Calu3 (cell line): ENCODE results near the gene ASTN2. TPM values are rescaled to one million over a fixed set of nuclear protein-coding genes. Genes with fewer than 3 reads are reported as not detected.

Experiments
- BruUV-seq: library from RNA; stranded (reverse); fragments of 400-500 nt; replicated peaks from 2 replicates; lab custom pipeline; 2021; lab: Mats Ljungman, UMichigan
- CTCF ChIA-PET: fragments of 300-600 bp; sonication (Branson Sonifier 250); formaldehyde crosslinking; loops from one replicate; lab custom pipeline; 2022; ENCODE audit warnings: antibody characterized with exemption; lab: Charles Lee
- DNase-seq: peaks from one replicate; pipeline ENCODE4 v3.0.0; 2022
- H3K27ac Mint-ChIP-seq: one replicate; pipeline ENCODE4 v1.8.0; 2022; ENCODE audit warnings: mixed read lengths; ENCODE audit not compliant: unreplicated experiment
- H3K27me3 Mint-ChIP-seq: one replicate; pipeline ENCODE4 v1.8.0; 2022; ENCODE audit warnings: mixed read lengths; ENCODE audit not compliant: unreplicated experiment
- H3K36me3 Mint-ChIP-seq: one replicate; pipeline ENCODE4 v1.8.0; 2022; ENCODE audit warnings: mild to moderate bottlenecking, moderate library complexity, mixed read lengths; ENCODE audit not compliant: insufficient read depth, unreplicated experiment
- H3K4me1 Mint-ChIP-seq: one replicate; pipeline ENCODE4 v1.8.0; 2022; ENCODE audit warnings: mild to moderate bottlenecking, low read depth, mixed read lengths; ENCODE audit not compliant: unreplicated experiment
- H3K4me3 Mint-ChIP-seq: one replicate; pipeline ENCODE4 v1.8.0; 2022; ENCODE audit warnings: mild to moderate bottlenecking, low read depth, moderate library complexity, mixed read lengths; ENCODE audit not compliant: unreplicated experiment
- H3K9me3 Mint-ChIP-seq: one replicate; pipeline ENCODE4 v1.8.0; 2022; ENCODE audit warnings: low read depth, mixed read lengths; ENCODE audit not compliant: unreplicated experiment
- intact Hi-C: fragments of 100-400 bp; cut with micrococcal nuclease; formaldehyde crosslinking; loops from one replicate; pipeline ENCODE4 v1.10.0; 2022; ENCODE audit not compliant: unreplicated experiment
- total RNA-seq: library from RNA; stranded (reverse); gene quantifications from 2 replicates; pipeline ENCODE4 v1.2.3, GENCODE V29; 2022
- TF ChIP-seq, protein P1 (sequence below): fragments of 200-600 bp; IDR thresholded peaks from one replicate; pipeline ENCODE4 v1.8.0; 2022; ENCODE audit warnings: antibody characterized with exemption; ENCODE audit not compliant: unreplicated experiment

The ASTN2 gene
- total RNA-seq, 1 experiment from 2014 or later = 1.7 TPM

DNA sequence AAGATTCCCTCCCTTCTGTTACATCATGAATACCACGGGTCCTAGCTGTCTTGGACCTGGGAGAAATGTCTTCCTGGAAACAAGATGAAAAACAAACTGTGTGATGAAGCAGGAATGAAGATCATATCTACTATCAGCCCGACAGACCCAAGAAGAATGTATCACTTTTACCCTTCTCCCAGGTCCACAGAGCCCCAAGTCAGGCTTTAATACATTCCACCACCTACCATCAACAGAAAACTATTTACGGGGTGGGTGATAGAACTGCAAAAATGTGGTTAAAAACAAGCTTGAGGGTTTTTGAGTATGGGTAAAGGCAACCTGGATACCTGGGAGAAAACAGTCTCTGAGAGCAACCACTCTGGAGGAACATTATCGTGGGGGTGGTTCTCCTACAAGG lies 400.8 kb downstream of the ASTN2 start:
- Mint-ChIP-seq H3K36me3 (no peaks in the 10 kb centered on the region), H3K4me1 (no peaks in the 10 kb centered on the region), H3K9me3 (peaks cover 12% of the 10 kb centered on the region), H3K4me3 (no peak overlapping the region), H3K27ac (no peak overlapping the region), H3K27me3 (no peaks in the 10 kb centered on the region)
- BruUV-seq = no TSS peak
- no peak for DNase-seq
- CTCF ChIA-PET = interaction anchor here (1.3 kb wide), 1 partner anchor 9 kb away, joined by 3 read pairs; no protein-coding TSS in a partner anchor
- intact Hi-C loops = no loop called here
- TF ChIP-seq, protein P1, sequence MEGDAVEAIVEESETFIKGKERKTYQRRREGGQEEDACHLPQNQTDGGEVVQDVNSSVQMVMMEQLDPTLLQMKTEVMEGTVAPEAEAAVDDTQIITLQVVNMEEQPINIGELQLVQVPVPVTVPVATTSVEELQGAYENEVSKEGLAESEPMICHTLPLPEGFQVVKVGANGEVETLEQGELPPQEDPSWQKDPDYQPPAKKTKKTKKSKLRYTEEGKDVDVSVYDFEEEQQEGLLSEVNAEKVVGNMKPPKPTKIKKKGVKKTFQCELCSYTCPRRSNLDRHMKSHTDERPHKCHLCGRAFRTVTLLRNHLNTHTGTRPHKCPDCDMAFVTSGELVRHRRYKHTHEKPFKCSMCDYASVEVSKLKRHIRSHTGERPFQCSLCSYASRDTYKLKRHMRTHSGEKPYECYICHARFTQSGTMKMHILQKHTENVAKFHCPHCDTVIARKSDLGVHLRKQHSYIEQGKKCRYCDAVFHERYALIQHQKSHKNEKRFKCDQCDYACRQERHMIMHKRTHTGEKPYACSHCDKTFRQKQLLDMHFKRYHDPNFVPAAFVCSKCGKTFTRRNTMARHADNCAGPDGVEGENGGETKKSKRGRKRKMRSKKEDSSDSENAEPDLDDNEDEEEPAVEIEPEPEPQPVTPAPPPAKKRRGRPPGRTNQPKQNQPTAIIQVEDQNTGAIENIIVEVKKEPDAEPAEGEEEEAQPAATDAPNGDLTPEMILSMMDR = no peak

GRCh38 chr9:117013440-117013995 lies 401.3 kb downstream of the ASTN2 start:
- CTCF ChIA-PET = no interaction called here
- no peak for DNase-seq
- no peaks in the 10 kb centered on the region for H3K4me1 Mint-ChIP-seq
- intact Hi-C loops = no loop called here
- no peaks in the 10 kb centered on the region for H3K27me3 Mint-ChIP-seq
- H3K36me3 Mint-ChIP-seq = no peaks in the 10 kb centered on the region
- no peak overlapping the region for H3K27ac Mint-ChIP-seq
- peaks cover 12% of the 10 kb centered on the region for H3K9me3 Mint-ChIP-seq
- no TSS peak for BruUV-seq
- H3K4me3 Mint-ChIP-seq = no peak overlapping the region
- TF ChIP-seq, protein P1 = no peak

DNA sequence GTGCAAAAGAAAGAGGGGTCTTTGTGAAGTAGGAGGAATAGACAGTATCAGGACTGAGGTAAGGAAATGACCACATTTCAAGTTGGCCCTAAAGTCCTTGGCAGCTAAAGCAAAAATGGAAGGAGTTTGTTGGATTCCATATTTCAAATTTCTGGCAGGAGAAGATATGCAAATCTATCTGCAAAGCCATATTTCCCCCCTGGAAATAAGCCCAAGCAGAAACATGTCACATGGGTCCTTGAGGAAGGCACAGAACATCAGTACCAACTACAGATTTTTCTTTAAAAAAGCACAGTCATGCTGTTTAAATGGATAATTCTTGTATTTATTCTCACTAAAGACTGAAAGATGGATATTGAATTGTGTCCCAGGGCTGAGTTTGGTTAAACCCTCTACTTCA lies 404.8 kb downstream of the ASTN2 start:
- H3K4me1 Mint-ChIP-seq = no peaks in the 10 kb centered on the region
- no TSS peak for BruUV-seq
- no peaks in the 10 kb centered on the region for H3K36me3 Mint-ChIP-seq
- H3K27ac Mint-ChIP-seq = no peak overlapping the region
- peaks cover 13% of the 10 kb centered on the region for H3K9me3 Mint-ChIP-seq
- CTCF ChIA-PET = interaction anchor here (0.8 kb wide), 1 partner anchor 275 kb away, joined by 3 read pairs; no protein-coding TSS in a partner anchor
- H3K27me3 Mint-ChIP-seq = no peaks in the 10 kb centered on the region
- intact Hi-C loops = no loop called here
- TF ChIP-seq, protein P1 = no peak
- no peak for DNase-seq
- no peak overlapping the region for H3K4me3 Mint-ChIP-seq

- no peak for DNase-seq
- CTCF ChIA-PET = no interaction called here
- intact Hi-C loops = no loop called here
- H3K27ac Mint-ChIP-seq = no peak overlapping the region
- H3K4me1 Mint-ChIP-seq = no peaks in the 10 kb centered on the region
- H3K4me3 Mint-ChIP-seq = no peak overlapping the region
- TF ChIP-seq, protein P1 = no peak
- no peaks in the 10 kb centered on the region for H3K36me3 Mint-ChIP-seq
- no TSS peak for BruUV-seq
- H3K9me3 Mint-ChIP-seq = peaks cover 9% of the 10 kb centered on the region
- no peaks in the 10 kb centered on the region for H3K27me3 Mint-ChIP-seq
Measured at GRCh38 chr9:117008876-117009275, 406.0 kb downstream of the ASTN2 start.
